Kidney epithelial cell (primary cell): ENCODE data around the gene PPP2R2C. TPM values are rescaled to one million over a fixed set of nuclear protein-coding genes. Genes with fewer than 3 reads are reported as not detected.

ENCODE experiments used
- DNase-seq: peaks from one replicate; pipeline ENCODE4 v3.0.0-alpha.2; 2010; ENCODE audit warnings: low read depth
- H3K27me3 ChIP-seq: 2 replicates; pipeline ENCODE4 v1.6.0; 2011; ENCODE audit warnings: low read length; ENCODE audit not compliant: control insufficient read depth, insufficient read depth
- H3K36me3 ChIP-seq: 2 replicates; pipeline ENCODE4 v1.5.1; 2011; ENCODE audit warnings: low read length; ENCODE audit not compliant: control insufficient read depth, insufficient read depth
- H3K4me3 ChIP-seq: 2 replicates; pipeline ENCODE4 v1.5.1; 2011; ENCODE audit warnings: low read depth, mild to moderate bottlenecking, control low read depth, low read length
- total RNA-seq: library from RNA; depleted of rRNA; stranded (reverse); fragments of >200 nt; gene quantifications from 2 replicates; pipeline ENCODE4 v1.2.3, GENCODE V29; 2015
- TF ChIP-seq, protein P1 (sequence below): IDR thresholded peaks from 2 replicates; pipeline ENCODE4 v1.5.1; 2011; ENCODE audit warnings: mild to moderate bottlenecking, moderate library complexity, low read length, control low read depth, inconsistent platforms; ENCODE audit not compliant: insufficient read depth, poor library complexity, severe bottlenecking

PPP2R2C gene
- total RNA-seq, 1 donor from 2014 or later = not detected

DNA sequence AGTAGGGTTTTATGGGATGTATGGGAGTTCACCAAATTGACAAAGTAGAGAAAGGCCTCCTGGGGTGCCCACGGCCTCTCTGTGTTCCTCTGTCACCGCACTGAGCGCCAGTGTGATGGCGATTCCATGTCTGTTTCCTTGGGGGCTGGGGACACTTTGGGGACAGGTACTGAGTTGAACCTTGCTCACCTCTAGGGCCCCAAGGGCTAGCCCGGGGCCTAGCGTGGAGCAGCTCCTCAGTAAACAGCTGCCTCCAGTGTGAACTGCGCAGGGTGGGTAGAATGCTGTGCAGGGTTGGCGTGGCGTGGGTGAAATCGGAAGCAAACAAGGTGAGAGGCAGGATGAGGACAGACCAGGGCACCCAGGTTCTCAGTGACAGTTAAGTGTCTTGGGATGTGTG lies 97.8 kb downstream of the PPP2R2C start:
- Histone ChIP-seq H3K4me3 (no peak overlapping the region), H3K27me3 (peaks cover 7% of the 10 kb centered on the region), H3K36me3 (no peaks in the 10 kb centered on the region)
- TF ChIP-seq, protein P1, sequence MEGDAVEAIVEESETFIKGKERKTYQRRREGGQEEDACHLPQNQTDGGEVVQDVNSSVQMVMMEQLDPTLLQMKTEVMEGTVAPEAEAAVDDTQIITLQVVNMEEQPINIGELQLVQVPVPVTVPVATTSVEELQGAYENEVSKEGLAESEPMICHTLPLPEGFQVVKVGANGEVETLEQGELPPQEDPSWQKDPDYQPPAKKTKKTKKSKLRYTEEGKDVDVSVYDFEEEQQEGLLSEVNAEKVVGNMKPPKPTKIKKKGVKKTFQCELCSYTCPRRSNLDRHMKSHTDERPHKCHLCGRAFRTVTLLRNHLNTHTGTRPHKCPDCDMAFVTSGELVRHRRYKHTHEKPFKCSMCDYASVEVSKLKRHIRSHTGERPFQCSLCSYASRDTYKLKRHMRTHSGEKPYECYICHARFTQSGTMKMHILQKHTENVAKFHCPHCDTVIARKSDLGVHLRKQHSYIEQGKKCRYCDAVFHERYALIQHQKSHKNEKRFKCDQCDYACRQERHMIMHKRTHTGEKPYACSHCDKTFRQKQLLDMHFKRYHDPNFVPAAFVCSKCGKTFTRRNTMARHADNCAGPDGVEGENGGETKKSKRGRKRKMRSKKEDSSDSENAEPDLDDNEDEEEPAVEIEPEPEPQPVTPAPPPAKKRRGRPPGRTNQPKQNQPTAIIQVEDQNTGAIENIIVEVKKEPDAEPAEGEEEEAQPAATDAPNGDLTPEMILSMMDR = no peak
- DNase-seq = no peak

DNA sequence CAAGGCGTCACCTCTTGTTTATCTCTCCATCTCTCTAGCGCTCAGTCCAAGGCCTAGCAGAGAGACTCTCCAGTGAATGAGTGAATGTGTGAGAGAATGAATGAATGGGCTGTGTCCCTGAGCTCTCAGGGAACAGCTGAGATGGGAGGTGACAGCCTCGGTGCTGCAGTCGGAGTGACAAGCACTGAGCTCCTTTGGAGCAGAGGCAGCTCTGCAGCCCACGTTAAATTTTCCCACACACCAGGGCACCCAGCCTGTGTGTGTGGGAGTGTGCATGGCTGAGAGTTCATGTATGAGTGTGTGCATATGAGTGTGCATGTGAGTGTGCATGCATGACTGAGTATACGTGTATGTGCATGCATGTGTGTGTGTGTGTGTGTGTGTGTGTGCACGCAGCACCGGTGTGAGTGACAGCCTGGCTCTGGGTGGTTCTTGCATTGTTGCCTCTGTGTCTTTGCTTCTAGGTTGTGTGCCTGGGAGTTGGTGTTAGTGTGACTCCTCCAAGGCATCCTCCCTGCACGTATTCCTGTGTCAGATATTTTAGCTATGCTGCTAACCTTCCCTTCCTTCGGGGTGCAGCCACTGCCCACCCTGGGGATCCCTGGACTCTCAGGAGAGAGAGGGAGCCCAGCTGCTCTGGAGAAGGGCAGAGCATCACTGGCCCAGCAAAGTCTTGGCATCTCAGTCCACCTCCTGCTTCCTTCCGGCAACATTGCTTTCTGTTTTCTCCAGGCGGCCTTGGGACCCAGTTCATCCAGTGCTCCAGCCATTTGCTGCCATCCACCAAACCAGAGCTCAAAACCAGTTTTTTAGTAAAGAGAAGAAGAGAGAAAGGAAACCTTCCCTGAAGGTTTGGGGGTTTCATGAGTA lies 98.6 kb downstream of the PPP2R2C start:
- no peak for DNase-seq
- TF ChIP-seq, protein P1 = no peak
- Histone ChIP-seq H3K4me3 (no peak overlapping the region), H3K36me3 (no peaks in the 10 kb centered on the region), H3K27me3 (peaks cover 5% of the 10 kb centered on the region)

DNA sequence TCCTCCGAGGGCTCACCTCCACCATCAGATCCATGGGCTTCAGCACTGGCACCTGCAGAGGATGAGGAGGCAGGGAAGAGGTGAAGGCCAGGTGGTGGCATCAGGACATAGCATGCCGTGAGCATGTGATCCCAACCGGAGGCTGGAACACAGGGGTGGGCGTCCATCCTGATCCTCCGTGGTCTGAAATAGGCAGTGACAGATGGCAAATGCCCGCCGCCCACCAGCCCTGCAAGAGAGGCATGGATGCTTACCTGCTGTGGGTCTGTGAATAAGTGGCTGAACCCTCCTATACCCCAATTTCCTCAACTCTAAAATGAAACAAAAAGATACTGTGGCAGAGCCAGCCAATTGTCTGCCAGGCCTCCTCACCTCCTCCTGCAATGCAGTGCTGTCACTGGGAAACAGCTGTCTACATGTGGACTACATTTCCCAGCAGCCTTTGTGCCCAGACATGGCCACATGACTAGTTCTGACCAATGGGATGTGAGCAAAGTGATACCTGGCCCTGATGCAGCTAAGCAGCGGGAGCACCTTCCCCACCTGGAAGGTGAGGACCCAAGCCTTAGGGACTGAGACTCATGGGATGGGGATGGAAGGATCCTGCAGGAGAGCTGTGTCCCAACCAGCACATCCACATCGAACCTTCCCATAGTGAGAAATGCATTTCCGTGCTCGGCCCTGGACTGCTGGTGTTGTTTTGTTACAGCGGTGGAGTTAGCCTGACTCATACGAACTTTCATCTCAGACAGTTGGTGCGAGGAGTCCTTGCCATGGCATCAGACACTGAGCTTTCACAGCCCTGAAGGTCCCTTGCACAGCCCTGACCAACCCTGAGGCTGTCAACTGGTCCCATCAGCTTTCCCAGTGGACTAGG lies 99.5 kb downstream of the PPP2R2C start:
- TF ChIP-seq, protein P1 = no peak
- no peak for DNase-seq
- Histone ChIP-seq H3K36me3 (no peaks in the 10 kb centered on the region), H3K27me3 (peaks cover 5% of the 10 kb centered on the region), H3K4me3 (no peak overlapping the region)

DNA sequence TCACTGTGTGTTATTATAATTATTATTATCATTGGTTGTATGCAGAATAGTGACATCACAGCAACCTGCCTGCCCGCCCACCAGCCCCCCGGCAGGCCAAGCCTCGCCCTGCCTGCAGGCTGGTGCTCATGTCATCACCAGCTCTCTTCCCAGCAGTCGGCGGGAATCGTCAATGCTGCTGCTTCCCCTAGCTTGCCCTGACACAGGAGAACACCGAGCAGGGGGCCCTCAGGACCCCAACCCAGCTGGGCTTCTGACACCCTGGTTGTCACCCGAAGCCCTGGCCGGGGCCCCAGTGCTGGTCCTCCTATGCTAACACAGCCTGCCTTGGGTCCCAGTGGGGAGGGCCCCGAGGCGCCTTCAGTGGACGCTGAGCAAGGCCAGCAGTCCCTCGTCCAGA lies 100.6 kb downstream of the PPP2R2C start:
- Histone ChIP-seq H3K27me3 (peaks cover 2% of the 10 kb centered on the region), H3K36me3 (no peaks in the 10 kb centered on the region), H3K4me3 (no peak overlapping the region)
- TF ChIP-seq, protein P1 = no peak
- no peak for DNase-seq

DNA sequence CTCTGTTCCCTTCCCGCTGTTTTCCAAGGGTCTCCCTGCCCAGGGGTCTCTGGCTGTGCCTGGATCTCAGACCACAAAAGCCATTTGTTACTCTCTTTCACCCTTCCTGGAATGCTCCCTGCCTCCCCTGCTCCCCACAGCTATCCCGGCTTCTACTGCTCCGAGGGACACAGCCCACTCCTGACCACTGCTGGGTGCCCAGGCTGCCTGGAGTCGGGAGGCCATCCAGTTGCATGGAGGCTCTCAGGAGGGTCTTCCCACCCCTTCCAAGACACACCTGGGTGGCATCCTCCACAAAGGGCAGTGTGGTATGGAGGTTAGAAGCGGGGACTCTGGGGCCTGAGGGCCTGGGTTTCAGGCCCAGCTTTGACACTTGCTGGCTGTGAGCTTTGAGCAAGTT lies 101.1 kb downstream of the PPP2R2C start:
- Histone ChIP-seq H3K4me3 (no peak overlapping the region), H3K27me3 (peaks cover 2% of the 10 kb centered on the region), H3K36me3 (no peaks in the 10 kb centered on the region)
- DNase-seq = no peak
- TF ChIP-seq, protein P1 = no peak
